ENCODE results near the gene CCDC78.

- TF ChIP-seq SP1 (CRISPR knock-in tag; conservative IDR thresholded peaks at IDR 0.05) (no peak), ERG (CRISPR knock-in tag; IDR thresholded peaks at IDR 0.05) (no peak), NR3C1 (CRISPR knock-in tag; conservative IDR thresholded peaks at IDR 0.05; ENCODE audit: low read depth) (no peak), ATF1 (CRISPR knock-in tag; IDR thresholded peaks at IDR 0.05) (no peak), KAT7 (CRISPR knock-in tag; IDR thresholded peaks at IDR 0.05; ENCODE audit: borderline replicate concordance) (no peak), CTCF (IDR thresholded peaks at IDR 0.05) (no peak)
Observed at GRCh38 chr16:747978-748746, 21.9 kb upstream of the CCDC78 start.

All from WTC11 (cell line).